MCF 10A (cell line): Measurements from ENCODE around the gene SBF2. TPM values are rescaled to one million over a fixed set of nuclear protein-coding genes. Genes with fewer than 3 reads are reported as not detected.

Source experiments
- BruUV-seq: library from RNA; stranded (reverse); fragments of 400-500 nt; replicated peaks from 2 replicates; lab custom pipeline; 2021; lab: Mats Ljungman, UMichigan
- CTCF ChIA-PET: fragments of 300-600 bp; sonication (Branson Sonifier 250); formaldehyde crosslinking; extraction: SDS; loops from one replicate; lab custom pipeline; 2021; ENCODE audit warnings: antibody characterized with exemption, inconsistent platforms; lab: Yijun Ruan, JAX
- POLR2A ChIA-PET: fragments of 300-600, 350-650 bp; sonication (Branson Sonifier 250); formaldehyde crosslinking; extraction: SDS; loops from one replicate; lab custom pipeline; 2020; ENCODE audit warnings: antibody characterized with exemption, inconsistent platforms; lab: Yijun Ruan, JAX
- DNase-seq: peaks from one replicate; pipeline ENCODE4 v3.0.0-alpha.2; 2018; ENCODE audit not compliant: unreplicated experiment
- H3K27ac Mint-ChIP-seq: one replicate; pipeline ENCODE4 v1.8.0; 2022; ENCODE audit warnings: mild to moderate bottlenecking, low read depth, mixed read lengths; ENCODE audit not compliant: unreplicated experiment
- H3K27me3 Mint-ChIP-seq: one replicate; pipeline ENCODE4 v1.8.0; 2022; ENCODE audit warnings: mixed read lengths; ENCODE audit not compliant: insufficient read depth, unreplicated experiment
- H3K36me3 Mint-ChIP-seq: one replicate; pipeline ENCODE4 v1.8.0; 2022; ENCODE audit warnings: mild to moderate bottlenecking, moderate library complexity, mixed read lengths; ENCODE audit not compliant: insufficient read depth, unreplicated experiment
- H3K4me1 Mint-ChIP-seq: one replicate; pipeline ENCODE4 v1.8.0; 2022; ENCODE audit warnings: mixed read lengths; ENCODE audit not compliant: insufficient read depth, unreplicated experiment
- H3K4me3 Mint-ChIP-seq: one replicate; pipeline ENCODE4 v1.8.0; 2022; ENCODE audit warnings: mild to moderate bottlenecking, moderate library complexity, mixed read lengths; ENCODE audit not compliant: unreplicated experiment
- H3K9me3 Mint-ChIP-seq: one replicate; pipeline ENCODE4 v1.8.0; 2022; ENCODE audit warnings: mixed read lengths; ENCODE audit not compliant: unreplicated experiment
- intact Hi-C: fragments of 100-400 bp; cut with micrococcal nuclease; formaldehyde crosslinking; loops from 2 replicates; pipeline ENCODE4 v1.14.1; 2022
- total RNA-seq: library from RNA; stranded (reverse); gene quantifications from 2 replicates; pipeline ENCODE4 v1.2.3, GENCODE V29; 2022
- TF ChIP-seq, protein P1 (sequence below): fragments of 200-600 bp; IDR thresholded peaks from one replicate; pipeline ENCODE4 v1.8.0; 2022; ENCODE audit warnings: antibody characterized with exemption, mild to moderate bottlenecking; ENCODE audit not compliant: unreplicated experiment

Gene SBF2
- total RNA-seq, 1 experiment from 2014 or later: 28.3 TPM

DNA sequence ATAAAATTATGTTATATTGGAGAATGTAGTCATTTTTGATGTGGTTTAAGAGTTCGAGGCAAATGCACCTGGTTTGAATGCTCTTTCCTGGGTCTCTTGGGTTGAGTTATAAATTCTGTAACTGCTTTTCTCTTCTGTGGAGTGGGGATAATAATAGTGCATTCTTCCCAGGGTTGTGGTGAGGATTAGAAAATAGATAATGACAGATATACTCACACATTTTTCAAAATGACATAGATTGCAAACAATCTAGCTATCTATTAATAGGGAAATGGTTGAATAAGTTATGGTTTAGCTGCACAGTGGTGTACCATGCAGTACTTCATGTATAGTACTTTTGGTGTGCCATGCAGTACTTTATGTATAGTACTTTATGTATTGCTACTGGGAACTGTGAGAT is 562.8 kb downstream of the SBF2 start:
- intact Hi-C loops: no loop called here
- Mint-ChIP-seq H3K36me3 (peaks cover 30% of the 10 kb centered on the region), H3K4me1 (peaks cover 7% of the 10 kb centered on the region), H3K4me3 (no peak overlapping the region), H3K27ac (no peak overlapping the region), H3K9me3 (no peaks in the 10 kb centered on the region), H3K27me3 (no peaks in the 10 kb centered on the region)
- ChIA-PET CTCF (interaction anchor here (2.4 kb wide), 1 partner anchor 17 kb away, joined by 8 read pairs; no protein-coding TSS in a partner anchor), POLR2A (interaction anchor here (0.6 kb wide), 1 partner anchor 67 kb away, joined by 4 read pairs; no protein-coding TSS in a partner anchor)
- no peak for DNase-seq
- BruUV-seq: no TSS peak
- TF ChIP-seq, protein P1, sequence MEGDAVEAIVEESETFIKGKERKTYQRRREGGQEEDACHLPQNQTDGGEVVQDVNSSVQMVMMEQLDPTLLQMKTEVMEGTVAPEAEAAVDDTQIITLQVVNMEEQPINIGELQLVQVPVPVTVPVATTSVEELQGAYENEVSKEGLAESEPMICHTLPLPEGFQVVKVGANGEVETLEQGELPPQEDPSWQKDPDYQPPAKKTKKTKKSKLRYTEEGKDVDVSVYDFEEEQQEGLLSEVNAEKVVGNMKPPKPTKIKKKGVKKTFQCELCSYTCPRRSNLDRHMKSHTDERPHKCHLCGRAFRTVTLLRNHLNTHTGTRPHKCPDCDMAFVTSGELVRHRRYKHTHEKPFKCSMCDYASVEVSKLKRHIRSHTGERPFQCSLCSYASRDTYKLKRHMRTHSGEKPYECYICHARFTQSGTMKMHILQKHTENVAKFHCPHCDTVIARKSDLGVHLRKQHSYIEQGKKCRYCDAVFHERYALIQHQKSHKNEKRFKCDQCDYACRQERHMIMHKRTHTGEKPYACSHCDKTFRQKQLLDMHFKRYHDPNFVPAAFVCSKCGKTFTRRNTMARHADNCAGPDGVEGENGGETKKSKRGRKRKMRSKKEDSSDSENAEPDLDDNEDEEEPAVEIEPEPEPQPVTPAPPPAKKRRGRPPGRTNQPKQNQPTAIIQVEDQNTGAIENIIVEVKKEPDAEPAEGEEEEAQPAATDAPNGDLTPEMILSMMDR: no peak

Other genes with a start within 250 kb of the SBF2 start
- gene ADM, start 10.9 kb upstream of the SBF2 start, total RNA-seq: 8.7 and 10.6 TPM in 2 replicates
- 5.0 and 5.4 TPM in 2 replicates for gene AMPD3, start 161.0 kb upstream of the SBF2 start, total RNA-seq
- 28.4 and 41.8 TPM in 2 replicates for gene RNF141, start 247.0 kb upstream of the SBF2 start, total RNA-seq